Fibroblast of peridontal ligament (primary cell): Measurements from ENCODE around the gene RABL3.
"Not testable (repeated sequence)": the region's sequence is repeated elsewhere in the genome, so short reads cannot be mapped to it uniquely, and the experiment has no call there.

Experiments
- DNase-seq: peaks from one replicate; pipeline ENCODE4 v3.0.0-alpha.2; 2010; ENCODE audit errors: extremely low read depth

Gene RABL3

DNA sequence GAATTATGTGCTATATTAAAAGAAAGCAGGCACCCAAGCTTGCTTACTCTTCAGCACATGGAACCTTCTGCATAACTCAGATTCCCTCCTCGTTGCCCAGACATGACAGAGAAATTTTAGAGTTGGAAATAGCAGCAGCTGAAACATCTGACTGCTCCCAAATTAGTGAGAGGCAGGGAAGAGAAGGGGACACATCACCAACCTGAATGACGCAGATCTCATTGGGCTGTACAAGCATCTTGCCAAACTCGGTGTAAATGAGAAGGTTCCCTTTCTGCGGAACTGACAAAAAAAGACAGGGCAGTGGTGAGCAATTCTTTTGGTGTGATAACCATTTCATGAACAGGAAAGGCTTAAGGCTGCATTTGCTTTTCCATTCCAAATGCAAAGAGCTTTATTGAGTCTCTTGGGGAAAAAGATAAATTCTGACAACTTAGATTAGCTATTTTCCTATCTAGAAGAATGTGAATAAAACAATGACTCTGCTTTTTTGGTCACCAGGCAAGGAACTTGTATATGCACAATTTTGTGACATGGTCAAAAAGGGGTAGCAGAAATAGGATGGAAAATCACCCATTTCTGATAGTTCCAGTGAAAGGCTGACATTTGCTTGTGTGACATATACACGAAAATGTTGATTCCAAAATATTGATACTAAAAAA lies 95.4 kb downstream of the RABL3 start:
- no peak for DNase-seq

GRCh38 chr3:120645083-120645845 lies 97.1 kb downstream of the RABL3 start:
- DNase-seq, result no peak

DNA sequence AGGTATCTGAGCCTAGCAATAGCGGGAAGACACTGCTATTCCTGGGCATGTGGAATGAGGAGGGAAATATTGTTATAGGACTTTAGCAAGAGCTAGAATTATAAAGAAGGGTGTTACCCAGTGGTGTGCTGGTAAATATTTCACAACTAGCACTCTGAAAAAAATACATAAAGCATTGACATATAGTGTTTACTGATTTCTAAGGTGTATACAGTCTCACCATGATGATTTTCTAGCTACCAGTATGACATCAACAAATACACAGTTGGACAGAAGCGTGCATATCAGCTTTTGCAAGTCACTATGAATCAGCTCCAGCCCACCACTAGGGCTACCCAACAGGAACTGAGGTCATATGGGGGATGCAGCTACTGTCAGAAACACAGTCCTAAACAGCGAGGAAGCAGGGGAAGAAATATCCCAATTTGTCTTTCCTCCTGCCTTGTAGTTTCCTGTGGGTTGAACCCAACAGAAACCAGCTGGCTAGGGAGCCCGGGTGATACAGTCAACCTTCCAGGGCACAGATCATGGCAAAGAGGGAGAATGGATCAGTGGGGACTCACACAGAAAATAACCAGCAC lies 99.9 kb downstream of the RABL3 start:
- peak; percentile 65 for DNase-seq

GRCh38 chr3:120641696-120642246 lies 100.5 kb downstream of the RABL3 start:
- DNase-seq, result peak; percentile 38

DNA sequence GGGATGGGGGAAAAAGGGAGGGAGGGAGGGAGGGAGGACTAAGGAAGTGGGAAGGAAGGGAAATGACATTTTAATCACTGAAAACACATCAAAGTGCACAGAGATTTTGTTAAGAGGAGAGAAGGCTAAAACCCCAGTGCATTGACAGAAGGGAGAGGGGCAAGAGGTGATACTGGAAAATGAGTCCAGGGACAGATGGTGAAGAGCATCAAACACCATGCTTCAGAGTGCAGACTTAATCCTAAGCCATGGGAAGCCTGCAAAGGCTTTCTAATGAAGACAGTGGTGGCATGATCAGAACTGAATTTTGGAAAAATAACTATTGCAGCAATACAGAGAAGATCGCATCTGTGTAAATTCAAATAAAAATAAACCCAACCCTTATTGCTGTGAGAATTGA lies 102.1 kb downstream of the RABL3 start:
- DNase-seq, result no peak

DNA sequence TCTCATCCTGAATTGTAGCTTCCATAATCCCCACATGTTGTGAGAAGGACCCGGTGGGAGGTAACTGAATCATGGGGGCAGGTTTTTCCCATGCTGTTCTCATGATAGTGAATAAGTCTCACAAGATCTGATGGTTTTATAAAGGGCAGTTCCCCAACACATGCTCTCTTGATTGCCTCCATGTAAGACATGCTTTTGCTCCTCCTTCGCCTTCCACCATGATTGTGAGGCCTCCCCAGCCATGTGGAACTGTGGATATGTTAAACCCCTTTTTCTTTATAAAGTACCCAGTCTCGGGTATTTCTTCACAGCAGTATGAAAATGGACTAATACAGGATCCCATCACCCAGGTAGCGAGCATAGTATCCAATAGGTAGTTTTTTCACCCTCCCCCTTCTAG lies 103.5 kb downstream of the RABL3 start:
- not testable (repeated sequence) for DNase-seq

- DNase-seq, result no peak
Measured at GRCh38 chr3:120637851-120638559, 104.3 kb downstream of the RABL3 start.

DNA sequence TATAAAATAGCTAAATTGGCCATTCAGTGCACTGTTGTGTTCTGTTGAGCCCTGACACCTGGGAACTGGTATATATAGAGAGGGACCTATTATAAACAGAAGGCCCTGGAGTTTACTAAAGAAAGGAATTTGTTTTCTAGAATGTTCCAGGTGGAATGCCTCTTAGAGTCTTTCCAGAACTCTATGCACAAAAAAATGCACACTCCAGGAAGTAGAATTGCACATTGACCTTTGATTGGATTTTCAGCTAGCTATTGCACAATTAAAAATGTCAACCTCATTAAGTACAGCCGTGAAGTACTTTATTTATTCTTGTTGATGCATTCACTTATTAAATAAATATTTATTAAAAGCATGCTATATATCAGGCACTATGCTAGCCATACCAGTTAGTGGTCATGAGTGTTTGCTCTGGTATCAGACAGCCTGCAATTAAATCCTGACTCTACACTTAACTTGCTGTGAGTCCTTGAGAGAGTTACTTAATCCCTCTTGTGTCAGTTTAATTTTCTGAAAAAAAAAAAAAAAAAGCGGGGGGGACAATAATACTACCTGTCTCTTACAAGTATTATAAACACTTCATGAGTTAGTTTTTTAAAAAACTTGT lies 105.4 kb downstream of the RABL3 start:
- DNase-seq, result no peak
